Psoas muscle (tissue), 8 donors: Measurements from ENCODE around the gene CDH20. TPM values are rescaled to one million over a fixed set of nuclear protein-coding genes. Genes with fewer than 3 reads are reported as not detected.
A peak's percentile ranks its signal among the peaks of the same experiment; 100 is the strongest.

Experiments
- ATAC-seq, 4 donors: fragments of 200-7000 bp; cut with Tn5 transposase; one replicate each; pipeline ENCODE4 v1.9.1; 2020; ENCODE audit warnings: moderate library complexity in 3 of 4, mild to moderate bottlenecking in 2 of 4
- DNase-seq, 2 donors: peaks; one replicate each; pipeline ENCODE4 v3.0.0-alpha.2; 2020
- H3K27ac ChIP-seq: fragments of 200-600 bp; one replicate; pipeline ENCODE4 v1.8.0; 2022
- H3K27me3 ChIP-seq, 3 donors: fragments of 200-600 bp in 1 of 3; one replicate each; pipeline versions ENCODE4 v1.6.1 to v1.8.0; 2013 to 2022; ENCODE audit warnings: low read length in 2 of 3, mild to moderate bottlenecking in 2 of 3, moderate library complexity in 1 of 3; ENCODE audit not compliant: insufficient read depth in 3 of 3
- H3K36me3 ChIP-seq, 2 donors: fragments of 200-600 bp in 1 of 2; one replicate each; pipeline versions ENCODE4 v1.6.1 to v1.8.0; 2013 to 2022; ENCODE audit warnings: low read depth in 1 of 2, mild to moderate bottlenecking in 1 of 2, moderate library complexity in 1 of 2; ENCODE audit not compliant: insufficient read depth in 1 of 2
- H3K4me1 ChIP-seq: fragments of 200-600 bp; one replicate; pipeline ENCODE4 v1.8.0; 2022
- H3K4me3 ChIP-seq: fragments of 200-600 bp; one replicate; pipeline ENCODE4 v1.8.0; 2022; ENCODE audit warnings: mild to moderate bottlenecking
- H3K9me3 ChIP-seq: fragments of 200-600 bp; one replicate; pipeline ENCODE4 v1.8.0; 2022
- CTCF ChIP-seq: fragments of 200-600 bp; IDR thresholded peaks from one replicate; pipeline ENCODE4 v1.8.0; 2022; ENCODE audit warnings: antibody characterized with exemption
- WGBS, 3 donors: extraction: QIAGEN DNeasy Blood & Tissue Kit; methylation state at CpG; one replicate each; pipeline versions ENCODE4 v1.1.6 to v1.1.7; 2013; 5-methylcytosine and 5-hydroxymethylcytosine counted together
- intact Hi-C, 2 donors: fragments of 100-400 bp; cut with DNase I; formaldehyde crosslinking; loops; one replicate each; pipeline versions ENCODE4 v1.11.0 to v1.14.2; 2022
- polyA plus RNA-seq, 3 donors: library from polyadenylated mRNA; stranded (reverse); fragments of 200-250 nt; gene quantifications; one replicate each; pipeline ENCODE4 v1.2.3, GENCODE V29; 2013
- total RNA-seq, 4 donors: library from RNA; stranded (reverse); fragmentation: NEBNext Ultra II Directional in 2 of 4; extraction: Animal tissue kit (Norgen Biotek cat#: 25700) in 2 of 4; gene quantifications; one replicate each; pipeline versions ENCODE4 v1.2.1 to v1.2.4, GENCODE V29; 2021 to 2023
- donor health status: healthy with polysubstance abuse.
- donor health status: DM: no; HTN: no; CAD: no; lungs with moderate emphysema.
- donor health status: Bipolar disorder and iron deficiency.
- donor health status: healthy.
- donor health status: DM: yes; HTN: yes; CAD: no.
- donor health status: DM: no; HTN: no; CAD: no.
- donor health status: DM: no; HTN: no; CAD: no.
- donor health status: DM: yes; HTN: yes; CAD: no.

Gene CDH20
- total and polyA plus RNA-seq, 7 donors = 0.10 to 16.3 (median 2.6) TPM

- Histone ChIP-seq H3K27me3 (no peaks in the 10 kb centered on the region), H3K4me3 (no peak overlapping the region), H3K27ac (no peak overlapping the region), H3K36me3 (no peaks in the 10 kb centered on the region), H3K9me3 (no peaks in the 10 kb centered on the region), H3K4me1 (no peaks in the 10 kb centered on the region)
- ATAC-seq (peak in 2 of 4 donors; percentile 48 to 56), DNase-seq (no peak)
- TF ChIP-seq CTCF = no peak
- intact Hi-C loops = no loop called here
These were observed 15.0 kb downstream of the CDH20 start for GRCh38 chr18:61348230-61348629.

- Histone ChIP-seq H3K9me3 (no peaks in the 10 kb centered on the region), H3K27ac (no peak overlapping the region), H3K36me3 (no peaks in the 10 kb centered on the region), H3K4me1 (no peaks in the 10 kb centered on the region), H3K4me3 (no peak overlapping the region), H3K27me3 (no peaks in the 10 kb centered on the region)
- ATAC-seq (peak in 2 of 4 donors; percentile 13 to 67), DNase-seq (no peak)
- no peak for TF ChIP-seq CTCF
- intact Hi-C loops = no loop called here
- WGBS, 3 donors = 72 to 79% (median 74%) methylated on average over 2 of the region's 2 CpGs
These were observed 17.3 kb downstream of the CDH20 start for GRCh38 chr18:61350578-61350977.

GRCh38 chr18:61352059-61352458 lies 18.8 kb downstream of the CDH20 start:
- Histone ChIP-seq H3K4me3 (no peak overlapping the region), H3K4me1 (no peaks in the 10 kb centered on the region), H3K36me3 (no peaks in the 10 kb centered on the region), H3K9me3 (no peaks in the 10 kb centered on the region), H3K27me3 (no peaks in the 10 kb centered on the region), H3K27ac (no peak overlapping the region)
- intact Hi-C loops = no loop called here
- DNase-seq = no peak
- ATAC-seq = no peak
- WGBS, 3 donors = 35 to 48% (median 36%) methylated on average over 1 of the region's 1 CpG
- TF ChIP-seq CTCF = no peak

- no peaks in the 10 kb centered on the region for H3K27me3 ChIP-seq
- intact Hi-C loops = no loop called here
- no peak overlapping the region for H3K27ac ChIP-seq
- no peak for TF ChIP-seq CTCF
- no peaks in the 10 kb centered on the region for H3K4me1 ChIP-seq
- no peaks in the 10 kb centered on the region for H3K9me3 ChIP-seq
- H3K4me3 ChIP-seq = no peak overlapping the region
- DNase-seq (no peak), ATAC-seq (no peak)
- no peaks in the 10 kb centered on the region for H3K36me3 ChIP-seq
These were observed 19.4 kb downstream of the CDH20 start for GRCh38 chr18:61352611-61353010.
